ENCODE results near the gene USP7. TPM values are rescaled to one million over a fixed set of nuclear protein-coding genes. Genes with fewer than 3 reads are reported as not detected.
"Not testable (repeated sequence)": the region's sequence is repeated elsewhere in the genome, so short reads cannot be mapped to it uniquely, and the experiment has no call there.

The USP7 gene
- total RNA-seq, 1 donor from 2014 or later = 96.9 TPM

- Mint-ChIP-seq H3K27me3 (ENCODE audit: low read depth, unreplicated experiment) (no peaks in the 10 kb centered on the region), H3K4me1 (ENCODE audit: low read depth, unreplicated experiment) (peaks cover 10% of the 10 kb centered on the region), H3K36me3 (ENCODE audit: low read depth, unreplicated experiment) (no peaks in the 10 kb centered on the region), H3K27ac (ENCODE audit: unreplicated experiment) (no peak overlapping the region), H3K4me3 (ENCODE audit: unreplicated experiment) (no peak overlapping the region), H3K9me3 (ENCODE audit: unreplicated experiment) (no peaks in the 10 kb centered on the region)
- Histone ChIP-seq H4K20me1 (ENCODE audit: insufficient read depth, low read length) (no peaks in the 10 kb centered on the region), H3K36me3 (ENCODE audit: insufficient read depth, low read length) (no peaks in the 10 kb centered on the region), H3K4me1 (ENCODE audit: insufficient read depth, low read length) (peaks cover 19% of the 10 kb centered on the region), H3K9me3 (ENCODE audit: insufficient read depth, low read depth, low read length) (no peaks in the 10 kb centered on the region), H3K9ac (ENCODE audit: low read length) (no peak overlapping the region), H3K79me2 (ENCODE audit: insufficient read depth, low read length) (no peaks in the 10 kb centered on the region), H3K27me3 (ENCODE audit: insufficient read depth, low read length) (no peaks in the 10 kb centered on the region), H3K4me2 (ENCODE audit: low read length) (no peak overlapping the region), H2AFZ (ENCODE audit: low read depth, low read length) (no peak overlapping the region), H3K4me3 (ENCODE audit: insufficient read depth, low read depth, low read length) (no peak overlapping the region), H3K27ac (ENCODE audit: low read depth, low read length) (no peak overlapping the region)
- FAIRE-seq (no peak), DNase-seq (ENCODE audit: low read depth) (no peak)
- TF ChIP-seq, protein P1, sequence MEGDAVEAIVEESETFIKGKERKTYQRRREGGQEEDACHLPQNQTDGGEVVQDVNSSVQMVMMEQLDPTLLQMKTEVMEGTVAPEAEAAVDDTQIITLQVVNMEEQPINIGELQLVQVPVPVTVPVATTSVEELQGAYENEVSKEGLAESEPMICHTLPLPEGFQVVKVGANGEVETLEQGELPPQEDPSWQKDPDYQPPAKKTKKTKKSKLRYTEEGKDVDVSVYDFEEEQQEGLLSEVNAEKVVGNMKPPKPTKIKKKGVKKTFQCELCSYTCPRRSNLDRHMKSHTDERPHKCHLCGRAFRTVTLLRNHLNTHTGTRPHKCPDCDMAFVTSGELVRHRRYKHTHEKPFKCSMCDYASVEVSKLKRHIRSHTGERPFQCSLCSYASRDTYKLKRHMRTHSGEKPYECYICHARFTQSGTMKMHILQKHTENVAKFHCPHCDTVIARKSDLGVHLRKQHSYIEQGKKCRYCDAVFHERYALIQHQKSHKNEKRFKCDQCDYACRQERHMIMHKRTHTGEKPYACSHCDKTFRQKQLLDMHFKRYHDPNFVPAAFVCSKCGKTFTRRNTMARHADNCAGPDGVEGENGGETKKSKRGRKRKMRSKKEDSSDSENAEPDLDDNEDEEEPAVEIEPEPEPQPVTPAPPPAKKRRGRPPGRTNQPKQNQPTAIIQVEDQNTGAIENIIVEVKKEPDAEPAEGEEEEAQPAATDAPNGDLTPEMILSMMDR (IDR thresholded peaks at IDR 0.05; ENCODE audit: insufficient read depth, low read depth, low read length) = peak; percentile 26
- no peak for TF ChIP-seq EZH2 (IDR thresholded peaks at IDR 0.05; ENCODE audit: insufficient read depth, low read length)
Observed at GRCh38 chr16:8872967-8873865, 90.5 kb downstream of the USP7 start.

DNA sequence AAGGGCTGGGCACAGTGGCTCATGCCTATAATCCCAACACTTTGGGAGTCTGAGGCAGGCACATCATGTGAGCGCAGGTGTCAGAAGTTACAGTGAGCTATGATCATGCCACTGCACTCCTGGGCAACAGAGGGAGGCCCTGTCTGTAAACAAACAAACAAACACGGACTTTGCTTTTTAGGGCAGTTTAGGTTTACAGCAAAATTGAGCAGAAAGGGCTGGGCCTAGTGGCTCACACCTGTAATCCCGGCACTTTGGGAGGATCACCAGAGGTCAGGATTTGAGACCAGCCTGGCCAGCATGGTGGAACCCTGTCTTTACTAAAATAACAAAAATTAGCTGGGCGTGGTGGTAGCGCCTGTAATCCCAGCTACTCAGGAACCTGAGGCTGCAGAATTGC lies 91.6 kb downstream of the USP7 start:
- Mint-ChIP-seq H3K36me3 (ENCODE audit: low read depth, unreplicated experiment) (no peaks in the 10 kb centered on the region), H3K4me1 (ENCODE audit: low read depth, unreplicated experiment) (peaks cover 9% of the 10 kb centered on the region), H3K27me3 (ENCODE audit: low read depth, unreplicated experiment) (no peaks in the 10 kb centered on the region), H3K27ac (ENCODE audit: unreplicated experiment) (no peak overlapping the region), H3K9me3 (ENCODE audit: unreplicated experiment) (no peaks in the 10 kb centered on the region), H3K4me3 (ENCODE audit: unreplicated experiment) (no peak overlapping the region)
- H3K9me3 ChIP-seq (ENCODE audit: insufficient read depth, low read depth, low read length) = no peaks in the 10 kb centered on the region
- no peak overlapping the region for H2AFZ ChIP-seq (ENCODE audit: low read depth, low read length)
- no peak for FAIRE-seq
- H3K27ac ChIP-seq (ENCODE audit: low read depth, low read length) = no peak overlapping the region
- no peak overlapping the region for H3K4me2 ChIP-seq (ENCODE audit: low read length)
- H3K9ac ChIP-seq (ENCODE audit: low read length) = no peak overlapping the region
- peaks cover 6% of the 10 kb centered on the region for H4K20me1 ChIP-seq (ENCODE audit: insufficient read depth, low read length)
- no peak overlapping the region for H3K4me3 ChIP-seq (ENCODE audit: insufficient read depth, low read depth, low read length)
- peaks cover 25% of the 10 kb centered on the region for H3K4me1 ChIP-seq (ENCODE audit: insufficient read depth, low read length)
- H3K27me3 ChIP-seq (ENCODE audit: insufficient read depth, low read length) = no peaks in the 10 kb centered on the region
- no peak for TF ChIP-seq EZH2 (IDR thresholded peaks at IDR 0.05; ENCODE audit: insufficient read depth, low read length)
- TF ChIP-seq, protein P1 (IDR thresholded peaks at IDR 0.05; ENCODE audit: insufficient read depth, low read depth, low read length) = no peak
- H3K79me2 ChIP-seq (ENCODE audit: insufficient read depth, low read length) = peaks cover 9% of the 10 kb centered on the region
- DNase-seq (ENCODE audit: low read depth) = no peak
- no peaks in the 10 kb centered on the region for H3K36me3 ChIP-seq (ENCODE audit: insufficient read depth, low read length)

DNA sequence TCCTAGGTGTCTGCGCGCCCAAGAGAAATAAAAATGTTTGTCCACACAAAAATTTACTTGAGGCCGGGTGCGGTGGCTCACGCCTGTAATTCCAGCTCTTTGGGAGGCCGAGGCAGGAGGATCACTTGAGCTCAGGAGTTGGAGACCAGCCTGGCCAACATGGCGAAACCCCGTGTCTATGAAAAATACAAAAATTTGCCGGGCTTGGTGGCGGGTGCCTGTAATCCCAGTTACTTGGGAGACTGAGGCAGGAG lies 93.8 kb downstream of the USP7 start:
- not testable (repeated sequence) for H3K27me3 ChIP-seq (ENCODE audit: insufficient read depth, low read length); H3K4me3 Mint-ChIP-seq (ENCODE audit: unreplicated experiment); H3K36me3 ChIP-seq (ENCODE audit: insufficient read depth, low read length); H3K4me3 ChIP-seq (ENCODE audit: insufficient read depth, low read depth, low read length); H3K9me3 Mint-ChIP-seq (ENCODE audit: unreplicated experiment); DNase-seq (ENCODE audit: low read depth); H2AFZ ChIP-seq (ENCODE audit: low read depth, low read length); H3K27ac Mint-ChIP-seq (ENCODE audit: unreplicated experiment); H3K36me3 Mint-ChIP-seq (ENCODE audit: low read depth, unreplicated experiment); H3K27me3 Mint-ChIP-seq (ENCODE audit: low read depth, unreplicated experiment); H3K4me2 ChIP-seq (ENCODE audit: low read length); H3K27ac ChIP-seq (ENCODE audit: low read depth, low read length); FAIRE-seq; H3K9ac ChIP-seq (ENCODE audit: low read length); H3K9me3 ChIP-seq (ENCODE audit: insufficient read depth, low read depth, low read length)
- Histone ChIP-seq H3K4me1 (ENCODE audit: insufficient read depth, low read length) (peaks cover 35% of the 10 kb centered on the region), H4K20me1 (ENCODE audit: insufficient read depth, low read length) (peaks cover 27% of the 10 kb centered on the region), H3K79me2 (ENCODE audit: insufficient read depth, low read length) (peaks cover 30% of the 10 kb centered on the region)
- H3K4me1 Mint-ChIP-seq (ENCODE audit: low read depth, unreplicated experiment) = peaks cover 23% of the 10 kb centered on the region

Measured in astrocyte (in vitro differentiated cells and primary cell).